GM12865 (cell line): ENCODE data around the gene PCBP4.

Source experiments
- DNase-seq: peaks from one replicate; pipeline ENCODE4 v3.0.0; 2010; ENCODE audit warnings: low read depth
- H3K4me3 ChIP-seq: 2 replicates; pipeline ENCODE4 v1.5.1; 2011; ENCODE audit warnings: mild to moderate bottlenecking, low read depth, low read length, control low read depth
- TF ChIP-seq, protein P1 (sequence below): IDR thresholded peaks from 2 replicates; pipeline ENCODE4 v1.5.1; 2011; ENCODE audit warnings: low read length, control low read depth, low read depth, inconsistent platforms; ENCODE audit not compliant: insufficient read depth; ENCODE audit errors: missing control alignments

PCBP4 gene

DNA sequence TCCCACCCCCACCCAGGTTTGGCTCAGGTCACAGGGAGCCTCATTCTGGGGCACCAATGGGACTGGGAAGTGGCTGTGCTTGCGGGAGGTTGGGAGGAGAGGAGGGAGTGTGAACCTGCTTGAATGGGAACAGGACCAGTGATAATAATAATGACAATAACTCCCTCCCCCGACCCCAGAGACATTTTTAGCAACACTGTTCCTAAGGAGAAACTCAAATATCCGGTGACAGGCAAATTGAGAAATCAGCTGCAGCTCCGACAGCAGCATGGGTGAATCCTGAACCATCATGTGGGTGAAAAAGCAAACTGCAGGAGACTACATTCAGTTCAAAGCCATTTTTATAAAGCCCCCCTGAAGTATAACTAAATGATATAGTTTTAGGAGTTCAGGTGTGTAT is 40.0 kb upstream of the PCBP4 start:
- TF ChIP-seq, protein P1, sequence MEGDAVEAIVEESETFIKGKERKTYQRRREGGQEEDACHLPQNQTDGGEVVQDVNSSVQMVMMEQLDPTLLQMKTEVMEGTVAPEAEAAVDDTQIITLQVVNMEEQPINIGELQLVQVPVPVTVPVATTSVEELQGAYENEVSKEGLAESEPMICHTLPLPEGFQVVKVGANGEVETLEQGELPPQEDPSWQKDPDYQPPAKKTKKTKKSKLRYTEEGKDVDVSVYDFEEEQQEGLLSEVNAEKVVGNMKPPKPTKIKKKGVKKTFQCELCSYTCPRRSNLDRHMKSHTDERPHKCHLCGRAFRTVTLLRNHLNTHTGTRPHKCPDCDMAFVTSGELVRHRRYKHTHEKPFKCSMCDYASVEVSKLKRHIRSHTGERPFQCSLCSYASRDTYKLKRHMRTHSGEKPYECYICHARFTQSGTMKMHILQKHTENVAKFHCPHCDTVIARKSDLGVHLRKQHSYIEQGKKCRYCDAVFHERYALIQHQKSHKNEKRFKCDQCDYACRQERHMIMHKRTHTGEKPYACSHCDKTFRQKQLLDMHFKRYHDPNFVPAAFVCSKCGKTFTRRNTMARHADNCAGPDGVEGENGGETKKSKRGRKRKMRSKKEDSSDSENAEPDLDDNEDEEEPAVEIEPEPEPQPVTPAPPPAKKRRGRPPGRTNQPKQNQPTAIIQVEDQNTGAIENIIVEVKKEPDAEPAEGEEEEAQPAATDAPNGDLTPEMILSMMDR, result no peak
- DNase-seq, result no peak
- H3K4me3 ChIP-seq, result no peak overlapping the region

DNA sequence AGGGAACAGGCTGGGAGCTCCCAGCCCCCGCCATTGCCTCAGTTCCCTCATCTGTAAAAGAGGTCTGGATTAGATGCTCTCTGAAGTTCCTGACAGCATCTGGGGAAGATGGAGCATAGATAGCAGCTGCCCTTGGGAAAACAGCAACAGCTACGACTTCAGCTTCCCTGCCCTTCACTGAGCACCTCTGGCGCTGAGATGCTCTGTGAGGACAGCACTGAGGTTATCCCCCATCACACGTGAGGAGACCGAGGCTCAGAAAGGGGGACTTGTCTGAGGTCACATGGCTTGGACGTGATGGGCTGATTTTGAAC is 39.5 kb upstream of the PCBP4 start:
- TF ChIP-seq, protein P1, result no peak
- H3K4me3 ChIP-seq, result no peak overlapping the region
- no peak for DNase-seq

DNA sequence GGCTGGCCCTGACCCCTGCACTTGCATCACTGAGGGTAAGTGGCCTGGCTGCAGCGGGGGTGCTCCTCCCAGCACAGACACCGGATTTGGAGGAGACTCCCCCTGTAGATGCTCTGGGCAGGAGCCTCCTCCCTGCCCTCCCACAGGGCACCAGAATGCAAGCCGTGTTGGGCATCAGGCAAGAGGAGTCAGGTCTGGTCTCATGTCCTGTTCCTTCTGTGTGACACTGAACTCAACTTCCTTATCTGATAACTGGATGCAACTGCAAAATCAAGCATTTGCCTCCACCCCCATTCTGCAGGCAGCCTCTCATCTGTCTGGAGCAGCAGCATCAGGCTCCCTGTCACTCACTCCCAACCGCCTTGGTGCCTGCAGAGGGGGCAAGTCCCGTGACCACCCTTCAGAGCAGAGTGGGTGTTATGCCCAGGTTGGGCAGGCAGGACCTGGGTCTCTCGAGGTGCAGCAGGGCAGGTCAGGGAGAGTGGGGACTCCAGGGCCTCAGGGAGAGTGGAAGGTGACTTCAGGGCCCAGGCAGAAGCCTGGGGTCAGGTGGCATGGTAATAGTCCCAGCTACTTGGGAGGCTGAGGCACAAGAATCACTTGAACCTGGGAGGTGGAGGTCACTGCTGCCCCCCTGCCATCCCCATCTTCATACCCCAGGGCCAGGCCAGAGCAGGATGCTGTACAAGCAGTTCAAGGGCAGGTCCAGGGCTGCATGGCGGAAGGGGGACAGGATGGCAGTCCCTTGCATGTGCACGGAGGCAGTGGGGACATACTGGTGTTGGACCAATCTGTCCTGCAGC is 39.0 kb upstream of the PCBP4 start:
- TF ChIP-seq, protein P1, result no peak
- no peak for DNase-seq
- no peak overlapping the region for H3K4me3 ChIP-seq

DNA sequence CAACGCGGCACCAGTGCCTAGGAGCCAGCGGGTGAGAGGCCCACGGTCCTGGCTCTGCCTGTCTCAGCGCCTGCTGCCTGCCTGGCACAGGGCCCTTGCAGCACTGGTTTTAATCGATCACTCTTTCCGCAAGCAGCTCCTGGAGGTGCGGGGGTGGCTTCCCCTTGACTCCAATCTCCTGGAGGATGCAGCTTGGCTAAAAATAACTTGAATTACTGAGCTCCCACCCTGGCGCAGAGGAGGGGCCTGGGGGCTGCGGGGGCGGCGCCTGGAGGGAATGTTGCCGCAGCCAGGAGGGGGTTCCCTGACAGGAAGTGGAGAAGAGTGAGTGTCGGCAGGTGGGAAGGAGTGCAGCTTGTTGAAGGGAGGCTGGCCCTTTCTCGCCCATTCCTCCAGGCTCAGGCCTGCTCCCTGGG is 38.3 kb upstream of the PCBP4 start:
- DNase-seq, result no peak
- TF ChIP-seq, protein P1, result no peak
- H3K4me3 ChIP-seq, result no peak overlapping the region

DNA sequence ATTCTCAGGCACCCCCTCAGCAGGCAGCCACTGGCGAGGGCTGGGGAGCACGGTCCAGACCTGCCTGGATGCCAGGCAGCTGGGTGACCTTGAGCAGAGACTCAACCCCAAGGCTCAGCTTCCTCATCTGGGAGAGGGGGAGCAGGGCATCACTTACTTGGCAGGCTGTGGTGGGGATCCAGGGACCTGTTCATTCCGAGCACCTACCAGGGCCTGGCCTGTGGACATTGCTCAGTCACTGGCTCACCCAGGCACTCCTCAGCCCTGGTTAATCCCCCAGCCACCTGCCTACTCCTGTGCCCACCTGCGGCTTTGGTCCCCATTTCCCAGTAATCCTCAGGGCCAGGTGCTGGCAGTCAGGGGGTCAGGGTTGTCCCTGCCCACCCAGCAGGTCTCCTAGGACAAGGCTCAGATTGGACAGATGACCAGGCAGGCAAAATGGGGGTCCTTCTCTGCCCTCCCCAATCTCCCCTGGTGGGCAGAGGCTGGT is 37.7 kb upstream of the PCBP4 start:
- TF ChIP-seq, protein P1, result no peak
- no peak overlapping the region for H3K4me3 ChIP-seq
- DNase-seq, result no peak

DNA sequence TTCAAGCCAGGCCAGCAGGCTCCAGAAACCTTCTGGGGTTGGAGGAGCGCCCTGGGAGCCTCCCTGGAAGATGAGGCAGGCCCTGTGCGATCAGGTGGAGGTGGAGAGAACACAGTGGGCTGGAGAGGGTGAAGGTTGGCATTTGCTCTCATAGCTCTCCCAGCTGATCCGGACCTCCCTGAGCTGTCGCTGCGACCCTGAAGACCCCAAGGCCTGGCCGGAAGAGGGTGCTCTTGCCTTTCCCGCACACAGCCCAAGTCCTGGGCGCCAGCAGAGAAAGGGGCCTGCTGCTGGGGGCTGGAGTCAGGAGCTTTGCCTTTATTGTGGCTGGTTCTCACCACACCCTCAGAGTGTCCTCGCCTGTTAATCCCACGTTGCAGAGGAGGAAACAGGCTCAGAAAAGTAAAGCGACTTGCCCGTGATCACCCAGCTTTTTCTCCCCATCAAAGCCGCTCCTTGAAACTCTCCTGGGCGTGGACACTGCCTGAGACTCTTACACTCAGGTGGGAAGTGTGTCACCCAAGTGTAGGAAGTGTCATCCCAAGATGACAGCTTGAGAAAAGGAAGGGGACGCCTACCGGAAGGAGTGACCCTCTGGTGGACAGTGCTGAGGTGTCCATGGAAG is 37.0 kb upstream of the PCBP4 start:
- peak; percentile 62 for DNase-seq
- no peak overlapping the region for H3K4me3 ChIP-seq
- TF ChIP-seq, protein P1, result peak; percentile 60
